GM19397 (cell line): ENCODE measurements around the gene CNTN4.
"Not testable (repeated sequence)": the region's sequence is repeated elsewhere in the genome, so short reads cannot be mapped to it uniquely, and the experiment has no call there.

Source experiments
- ATAC-seq: cut with Tn5 transposase; IDR thresholded peaks from one replicate; pipeline ENCODE4 v1.9.1; 2021; ENCODE audit warnings: mild to moderate bottlenecking, moderate library complexity; ENCODE audit not compliant: unreplicated experiment

CNTN4 gene

DNA sequence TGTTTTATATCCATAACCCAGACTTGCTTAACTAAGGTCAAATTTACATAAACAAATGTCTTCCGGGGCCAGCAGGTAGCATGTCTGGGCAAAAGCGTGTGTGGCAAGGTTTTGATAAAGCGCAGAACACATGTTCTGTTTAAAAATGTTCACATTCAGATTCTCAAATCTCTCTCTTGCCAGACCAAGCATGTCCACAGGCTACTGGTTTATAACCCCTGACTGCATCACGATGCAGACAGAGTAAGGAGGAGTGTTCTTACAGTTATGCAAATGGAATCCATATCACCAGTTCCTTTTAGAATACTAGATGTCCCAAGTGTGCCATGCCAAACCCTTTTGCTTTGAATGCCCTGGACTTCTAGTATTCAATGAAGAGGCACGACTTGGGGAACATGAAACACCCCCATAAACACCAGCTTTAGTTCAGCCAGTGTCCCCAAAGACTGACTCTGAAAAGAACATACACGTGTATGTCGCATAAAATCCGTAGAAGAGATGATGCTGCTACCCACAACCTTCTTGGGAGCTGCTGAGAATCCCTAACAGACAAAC lies 412.0 kb downstream of the CNTN4 start:
- no peak for ATAC-seq

DNA sequence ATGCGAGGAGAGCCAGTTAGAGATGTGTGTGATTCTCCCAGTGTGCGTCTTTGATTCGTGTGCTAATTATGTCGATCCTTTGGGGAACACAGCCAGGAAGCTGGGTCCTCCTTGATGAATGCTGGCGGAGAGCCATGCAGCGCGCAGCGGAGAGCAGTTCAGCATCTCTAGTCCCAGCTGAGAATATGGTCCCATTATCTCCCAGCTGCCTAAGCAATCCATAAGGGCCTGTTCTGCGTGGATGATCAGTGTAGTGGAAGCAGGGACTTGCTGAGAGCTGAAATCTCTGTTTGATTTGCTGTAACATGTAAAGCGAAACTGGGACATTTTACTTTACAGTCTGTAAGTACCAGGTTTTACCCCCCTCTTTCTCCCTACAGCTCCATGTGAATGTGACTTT lies 412.7 kb downstream of the CNTN4 start:
- no peak for ATAC-seq

DNA sequence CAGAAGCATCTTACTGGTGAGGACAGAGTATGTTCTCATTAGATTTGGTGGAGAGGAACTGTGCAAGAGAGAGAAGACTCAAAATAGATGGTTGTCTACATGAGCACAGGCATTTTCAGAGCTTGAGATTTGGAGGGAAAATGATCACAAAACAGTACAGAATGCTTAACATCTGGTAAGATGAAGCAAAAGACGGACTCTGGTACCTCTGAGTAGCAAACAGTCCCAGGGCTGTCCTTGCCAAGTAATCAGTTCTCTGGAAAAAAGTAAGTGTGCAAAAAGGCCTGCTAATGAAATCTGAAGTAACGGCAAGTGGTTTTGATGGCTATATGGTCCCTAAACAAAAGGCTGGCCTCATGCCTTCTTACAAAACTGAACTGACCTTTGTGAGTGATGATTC lies 414.2 kb downstream of the CNTN4 start:
- no peak for ATAC-seq

DNA sequence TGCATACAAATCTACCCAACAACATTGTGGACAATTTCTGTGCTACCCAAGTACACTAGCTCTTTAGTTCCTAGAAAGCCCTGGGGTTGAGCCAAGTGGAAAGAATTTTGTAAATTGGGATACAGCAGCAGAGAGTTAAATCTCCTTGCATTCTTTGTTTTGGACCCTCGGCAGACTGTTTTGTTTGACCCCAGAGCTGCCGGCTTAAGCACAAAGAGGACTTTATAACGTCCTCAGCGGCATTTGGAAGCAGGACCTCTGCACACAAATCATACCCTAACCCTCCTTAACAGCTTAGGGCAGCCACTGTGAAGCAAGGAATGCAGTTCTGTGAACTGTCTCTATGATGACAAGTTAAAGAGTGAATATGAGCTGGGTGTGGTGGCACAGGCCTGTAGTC lies 415.3 kb downstream of the CNTN4 start:
- ATAC-seq, result no peak

DNA sequence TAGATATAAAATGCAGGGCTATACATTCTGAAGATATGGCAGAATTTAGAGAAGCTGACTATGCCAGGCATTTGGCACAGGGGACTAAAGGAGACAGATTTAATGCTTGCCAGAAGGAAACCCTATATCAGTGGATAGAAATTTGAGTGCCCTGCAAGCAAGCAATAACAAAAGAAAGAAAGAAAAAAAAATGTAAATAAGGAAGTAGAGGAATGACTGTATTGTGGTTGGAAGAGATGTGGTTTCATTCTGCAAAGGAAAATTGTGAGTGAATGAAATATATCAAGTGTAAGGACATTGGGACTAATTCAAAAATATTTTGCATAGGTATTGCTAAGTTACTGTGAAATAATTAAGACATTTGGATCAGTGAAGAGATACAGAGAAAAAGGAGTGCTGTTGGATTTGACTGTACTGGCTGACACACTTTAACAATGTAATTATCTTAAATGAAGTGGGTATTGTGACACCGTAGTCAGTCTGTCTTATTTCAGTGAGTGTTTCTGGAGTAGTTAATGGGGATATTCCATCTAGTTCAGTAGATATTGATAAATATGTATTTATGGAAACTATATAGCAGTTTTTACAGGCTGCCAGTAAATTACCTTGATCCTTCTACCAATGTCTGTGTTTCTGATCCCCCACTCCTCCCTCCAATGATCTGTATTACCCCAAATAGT lies 418.2 kb downstream of the CNTN4 start:
- ATAC-seq, result no peak

DNA sequence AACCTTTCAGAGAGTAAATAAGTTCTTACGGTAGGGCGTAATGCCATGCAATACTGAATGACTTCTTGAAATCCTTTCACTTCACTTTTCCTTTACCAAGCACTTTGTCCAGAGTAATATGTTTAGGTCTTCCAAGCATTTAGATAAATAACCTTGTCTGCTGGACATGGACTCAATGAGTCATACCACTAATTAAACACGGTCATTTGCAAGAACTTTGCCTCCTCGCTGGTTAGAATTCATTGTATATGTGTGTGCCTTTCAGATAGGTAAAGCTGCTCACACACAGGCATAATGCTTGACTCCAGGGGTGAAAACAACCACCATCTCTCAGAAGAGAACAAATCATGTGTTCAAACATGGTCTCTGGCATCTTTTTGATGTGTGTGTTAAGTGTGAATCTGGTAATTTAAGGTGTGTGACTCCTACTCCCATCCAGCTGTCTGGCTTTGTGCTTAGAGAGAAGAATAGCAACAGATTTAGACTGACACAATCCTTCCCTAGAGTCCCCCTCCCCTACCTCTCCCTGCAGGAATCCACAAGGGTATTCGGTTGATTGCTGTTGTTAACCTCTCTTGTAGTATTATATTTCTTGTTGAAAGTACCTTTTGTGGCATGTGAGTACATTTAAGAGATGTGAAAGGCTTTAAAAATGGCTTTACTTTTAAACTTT lies 419.0 kb downstream of the CNTN4 start:
- ATAC-seq, result no peak

DNA sequence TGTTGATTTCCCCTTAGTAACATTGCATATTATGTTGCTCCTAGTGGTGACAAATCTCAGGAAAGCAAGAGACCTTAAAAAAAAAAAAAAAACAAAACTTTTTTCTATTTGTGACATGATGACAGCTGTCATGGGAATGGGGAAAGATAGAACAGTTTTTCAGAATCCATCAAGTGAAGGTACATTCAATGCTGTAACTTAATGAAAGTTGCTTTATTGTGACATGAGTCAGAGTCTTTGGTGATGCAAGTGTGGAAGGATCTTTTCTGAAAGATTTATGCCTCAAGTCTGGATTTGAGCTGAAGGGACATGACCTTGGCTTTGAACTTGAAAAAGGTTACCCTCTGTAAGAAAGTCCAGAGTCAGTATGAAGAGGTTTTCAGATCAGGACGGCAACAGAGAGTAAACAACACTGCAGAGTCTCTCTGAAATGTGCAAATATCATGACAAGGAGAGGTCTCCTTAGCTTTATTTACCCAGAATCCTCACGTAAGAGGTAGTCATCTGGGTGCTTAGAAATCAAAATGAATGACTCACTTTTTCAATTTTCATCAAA lies 424.7 kb downstream of the CNTN4 start:
- ATAC-seq, result no peak

DNA sequence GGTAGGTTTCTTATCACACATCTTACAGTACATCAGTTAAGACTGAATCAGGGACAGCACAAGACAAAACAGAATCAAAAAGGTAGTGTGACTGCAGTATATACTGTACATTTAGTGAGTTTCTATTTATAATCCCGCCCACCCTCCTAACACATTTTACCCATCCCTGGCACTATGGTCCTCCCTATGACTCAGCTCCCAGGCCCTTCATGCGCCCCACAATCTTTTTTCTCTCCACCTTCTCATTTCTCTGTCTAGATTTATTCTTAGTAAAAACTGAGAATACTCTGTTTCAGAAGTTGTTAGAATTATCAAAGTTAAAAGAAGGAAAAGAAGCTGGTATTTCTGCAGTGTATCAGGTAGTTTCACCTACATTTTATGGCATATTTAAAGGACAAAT lies 427.3 kb downstream of the CNTN4 start:
- no peak for ATAC-seq

DNA sequence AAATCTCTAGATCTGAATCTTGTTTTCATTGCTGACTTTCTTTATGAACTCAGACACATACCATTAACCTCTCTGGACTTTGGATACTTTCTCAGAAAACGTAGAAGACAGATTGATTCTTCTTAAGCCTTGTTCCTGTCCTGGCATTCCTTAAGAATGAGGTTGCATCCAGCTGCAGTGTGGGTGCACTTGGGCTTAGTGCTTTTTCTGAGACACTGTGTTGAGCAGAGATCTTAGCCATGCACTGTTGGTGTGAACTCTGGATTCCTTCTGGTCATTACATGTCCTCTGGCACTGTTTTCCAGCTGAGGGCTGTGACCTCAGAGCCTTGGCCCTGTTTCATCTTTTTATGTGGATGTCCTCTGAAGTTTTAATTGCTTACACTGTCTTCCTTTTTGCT lies 428.3 kb downstream of the CNTN4 start:
- no peak for ATAC-seq

DNA sequence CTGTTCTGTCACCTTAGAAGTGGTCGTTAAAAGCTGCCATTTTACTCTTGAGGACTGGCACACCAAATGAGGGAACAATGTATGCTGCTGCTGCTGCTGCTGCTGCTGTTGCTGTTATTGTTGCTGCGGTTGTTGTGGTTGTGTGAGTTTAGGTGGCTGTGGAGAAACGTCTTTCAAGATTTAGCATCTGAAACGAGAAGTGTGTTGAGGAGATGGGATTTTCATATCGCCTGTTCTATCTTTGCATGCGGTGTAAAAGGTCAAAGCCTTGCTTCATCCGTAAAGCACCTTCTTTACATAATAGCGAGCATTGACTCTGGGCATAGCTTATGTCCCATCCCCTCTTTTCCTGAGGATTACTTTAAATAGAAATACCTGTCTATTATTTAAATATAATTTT lies 428.7 kb downstream of the CNTN4 start:
- not testable (repeated sequence) for ATAC-seq

DNA sequence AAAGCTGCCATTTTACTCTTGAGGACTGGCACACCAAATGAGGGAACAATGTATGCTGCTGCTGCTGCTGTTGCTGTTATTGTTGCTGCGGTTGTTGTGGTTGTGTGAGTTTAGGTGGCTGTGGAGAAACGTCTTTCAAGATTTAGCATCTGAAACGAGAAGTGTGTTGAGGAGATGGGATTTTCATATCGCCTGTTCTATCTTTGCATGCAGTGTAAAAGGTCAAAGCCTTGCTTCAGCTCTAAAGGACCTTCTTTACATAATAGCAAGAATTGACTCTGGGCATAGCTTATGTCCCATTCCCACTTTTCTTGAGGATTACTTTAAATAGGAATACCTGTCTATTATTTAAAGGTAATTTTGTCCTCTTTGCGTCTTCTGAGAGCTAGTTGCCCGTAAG lies 436.1 kb downstream of the CNTN4 start:
- ATAC-seq, result not testable (repeated sequence)

DNA sequence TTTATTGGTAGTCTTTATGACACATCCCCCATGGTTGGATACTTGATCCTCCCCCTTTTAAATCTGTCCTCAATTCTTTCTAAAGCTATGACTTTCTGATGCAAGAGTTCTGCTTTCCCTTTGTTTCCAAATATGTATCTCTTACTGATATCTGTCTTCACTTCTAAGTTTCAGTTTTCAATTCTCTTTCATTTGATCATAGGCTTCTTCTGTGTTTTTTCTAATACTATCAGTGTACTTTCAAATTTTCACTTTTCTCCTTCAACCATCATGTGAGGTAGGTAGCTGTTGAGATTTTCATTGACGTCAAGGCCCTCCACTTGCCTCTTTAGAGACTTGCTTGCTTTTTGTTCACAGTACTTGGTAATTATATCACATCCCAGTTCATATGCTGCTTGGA lies 436.5 kb downstream of the CNTN4 start:
- no peak for ATAC-seq

DNA sequence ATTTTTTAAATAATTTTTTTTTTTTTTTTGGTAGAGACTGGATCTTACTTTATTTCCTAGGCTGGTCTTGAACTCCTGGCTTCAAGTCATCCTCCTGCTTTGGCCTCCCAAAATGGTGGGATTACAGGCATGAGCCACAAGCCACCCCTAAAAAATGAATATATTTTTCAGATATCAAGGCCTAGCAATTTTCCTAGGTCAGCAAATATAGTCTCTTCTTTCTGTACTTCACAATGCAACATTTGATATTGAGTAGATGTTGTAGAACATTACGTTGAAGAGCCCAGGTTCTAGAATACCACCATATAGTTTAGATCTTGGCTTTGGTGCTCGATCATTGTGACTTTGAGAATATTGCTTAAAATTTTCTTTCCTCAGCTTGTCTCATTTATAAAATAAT lies 437.9 kb downstream of the CNTN4 start:
- no peak for ATAC-seq

DNA sequence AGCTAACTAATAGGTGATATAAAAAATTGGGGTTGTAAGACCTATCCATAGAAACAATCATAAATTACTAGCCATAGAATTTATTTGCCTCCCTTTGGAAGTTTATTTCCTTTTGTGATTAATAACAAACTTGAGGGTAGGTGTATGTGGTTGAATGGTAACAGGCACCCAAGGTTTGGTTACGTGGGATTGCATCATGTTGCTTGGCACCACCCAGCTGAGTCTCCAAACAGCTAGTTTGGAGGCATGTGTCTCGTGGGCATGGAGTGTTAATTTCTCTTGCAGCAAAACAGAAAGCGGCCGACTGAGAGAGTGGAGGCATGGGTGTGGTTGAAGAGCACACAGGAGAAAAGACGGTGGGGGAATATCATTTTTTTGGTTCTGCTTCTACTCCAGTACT lies 441.4 kb downstream of the CNTN4 start:
- ATAC-seq, result no peak

DNA sequence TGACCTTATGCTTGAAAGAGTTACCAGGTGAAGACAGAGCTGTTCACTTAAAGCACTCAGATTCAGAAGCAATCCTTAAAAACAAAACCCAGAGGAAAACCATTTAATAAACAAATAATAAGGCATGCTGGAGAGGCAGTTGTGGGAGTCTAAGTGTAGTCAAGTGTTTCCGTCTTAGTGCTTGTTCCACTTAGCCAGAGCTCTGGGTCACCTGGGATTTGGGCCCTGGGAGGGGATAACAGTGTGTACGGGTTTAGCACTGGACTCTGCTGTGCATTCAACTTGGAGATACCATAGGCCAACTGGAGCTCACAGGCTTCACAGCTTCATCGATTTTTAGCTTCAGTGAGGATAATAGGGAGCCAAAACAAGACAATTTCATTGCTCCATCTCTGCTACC lies 444.6 kb downstream of the CNTN4 start:
- no peak for ATAC-seq

DNA sequence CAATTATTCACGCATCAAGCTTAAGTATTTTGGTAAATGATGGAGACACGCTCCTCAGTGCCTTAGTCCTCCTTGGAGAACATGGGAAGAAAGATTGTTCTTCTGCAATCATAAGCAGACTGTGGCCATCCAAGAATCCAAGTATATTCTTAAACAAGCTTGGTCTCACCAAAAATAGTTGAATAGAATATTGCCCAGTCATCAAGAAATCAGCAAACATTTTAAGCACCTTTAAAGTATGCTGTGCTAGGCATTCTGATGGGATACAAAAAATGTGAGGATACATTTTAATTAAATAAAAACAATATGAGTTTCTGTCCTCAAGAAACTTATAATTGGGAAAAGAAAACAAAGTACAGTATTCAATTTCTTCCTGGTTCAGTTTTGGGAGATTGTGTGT lies 445.5 kb downstream of the CNTN4 start:
- no peak for ATAC-seq

DNA sequence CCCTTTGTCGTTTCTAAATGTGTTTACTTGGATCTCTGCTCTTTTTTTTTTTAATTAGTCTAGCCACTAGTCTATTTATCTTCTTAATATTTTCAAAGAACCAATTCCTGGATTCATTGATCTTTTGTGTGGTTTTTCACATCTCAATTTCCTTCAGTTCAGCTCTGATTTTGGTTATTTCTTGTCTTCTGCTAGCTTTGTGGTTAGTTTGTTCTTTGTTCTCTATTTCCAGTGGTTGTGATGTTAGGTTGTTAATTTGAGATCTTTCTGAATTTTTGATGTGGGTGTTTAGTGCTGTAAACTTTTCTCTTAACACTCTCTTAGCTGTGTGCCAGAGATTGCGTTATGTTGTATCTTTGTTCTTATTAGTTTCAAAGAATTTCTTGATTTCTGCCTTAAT lies 446.1 kb downstream of the CNTN4 start:
- ATAC-seq, result no peak

DNA sequence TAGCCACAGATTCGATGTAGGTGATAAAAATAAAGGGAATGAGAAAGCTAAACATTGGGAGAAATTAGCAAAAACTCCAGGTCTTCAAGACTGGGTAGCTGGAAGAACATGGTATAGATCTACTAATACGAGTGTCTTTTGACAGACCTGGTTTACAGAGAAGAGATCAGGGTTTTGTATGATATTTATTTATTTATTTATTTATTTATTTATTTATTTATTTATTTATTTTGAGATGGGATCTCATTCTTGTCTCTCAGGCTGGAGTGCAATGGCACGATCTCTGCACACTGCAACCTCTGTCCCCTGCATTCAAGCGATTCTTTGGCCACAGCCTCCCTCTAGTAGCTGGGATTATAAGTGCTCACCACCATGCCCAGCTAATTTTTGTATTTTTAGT lies 448.4 kb downstream of the CNTN4 start:
- no peak for ATAC-seq

DNA sequence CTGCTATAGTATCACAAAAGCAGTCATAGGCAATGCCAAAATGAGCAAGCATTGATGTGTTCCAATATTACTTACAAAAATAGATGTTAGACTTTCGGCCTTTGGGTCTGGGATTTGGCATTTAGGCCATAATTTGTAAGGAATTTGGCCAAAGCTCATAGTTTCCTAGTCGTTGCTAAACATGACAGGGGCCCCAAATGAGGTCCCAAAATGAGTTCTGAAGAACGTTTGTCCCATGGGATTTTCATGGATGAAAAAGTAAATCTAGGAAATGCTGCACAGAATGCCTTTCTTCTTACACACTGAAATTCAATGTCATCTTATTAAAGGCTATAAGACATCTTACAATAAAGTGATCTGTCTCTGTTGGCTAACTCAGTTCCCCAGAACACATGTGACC lies 456.0 kb downstream of the CNTN4 start:
- no peak for ATAC-seq

DNA sequence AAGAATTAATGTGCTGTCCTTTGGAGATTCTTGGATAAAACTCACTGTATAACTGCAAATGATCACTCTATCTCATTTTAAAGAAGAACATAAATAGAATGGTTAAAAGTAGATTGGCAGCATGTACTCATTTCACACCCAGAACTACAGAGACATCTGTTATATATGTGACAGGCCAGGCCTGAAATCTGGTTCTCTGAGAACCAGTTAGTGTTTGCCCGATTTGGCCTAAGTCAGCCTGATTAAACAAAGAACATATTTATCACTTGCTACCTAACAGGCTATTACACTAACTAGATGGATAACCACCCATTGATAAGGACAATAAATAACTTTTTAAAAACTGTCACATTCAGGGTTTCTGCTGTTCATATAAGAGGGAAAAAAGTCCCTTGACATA lies 460.1 kb downstream of the CNTN4 start:
- ATAC-seq, result no peak

DNA sequence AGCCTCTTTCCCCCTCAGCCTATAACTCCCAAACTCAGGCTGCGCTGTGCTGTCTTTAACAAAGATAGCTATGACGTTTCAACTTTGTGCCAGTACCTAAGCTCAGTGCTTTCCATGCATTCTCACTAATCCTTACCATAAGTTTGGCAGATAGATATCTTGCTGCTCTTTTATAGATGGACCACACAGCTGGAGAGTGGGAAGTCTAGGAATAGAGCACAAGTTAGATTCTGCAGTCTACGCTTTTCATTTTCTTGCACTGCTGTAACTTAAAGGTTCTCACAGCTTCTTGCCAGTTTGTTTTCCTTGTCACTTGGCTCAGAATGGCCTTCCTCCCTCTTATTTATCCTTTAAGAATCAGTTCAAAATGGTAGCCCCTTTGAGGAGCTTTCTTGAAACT lies 468.8 kb downstream of the CNTN4 start:
- no peak for ATAC-seq

DNA sequence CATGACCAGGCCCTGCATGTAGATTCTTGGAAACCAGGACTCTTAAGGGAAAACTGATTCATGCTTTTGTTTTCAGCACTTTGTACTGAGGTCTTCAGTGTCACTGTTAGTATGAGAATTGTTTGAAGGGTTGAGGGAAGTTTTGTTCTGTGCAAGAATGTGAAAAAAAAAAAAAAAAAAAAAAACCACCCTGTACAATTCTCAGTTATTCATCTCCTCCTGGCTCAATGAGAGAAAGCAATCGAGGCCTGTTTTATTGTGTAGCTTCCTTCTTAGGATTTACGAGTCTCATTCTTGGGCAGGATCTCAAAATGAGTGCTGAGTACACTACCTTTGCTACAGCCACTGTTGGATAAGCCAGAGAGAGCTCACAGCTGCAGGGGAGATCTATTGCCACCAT lies 469.5 kb downstream of the CNTN4 start:
- no peak for ATAC-seq
